Measurements from ENCODE around the gene PILRB.
A peak's percentile ranks its signal among the peaks of the same experiment; 100 is the strongest.
"Not testable (repeated sequence)": the region's sequence is repeated elsewhere in the genome, so short reads cannot be mapped to it uniquely, and the experiment has no call there.

Gene PILRB

DNA sequence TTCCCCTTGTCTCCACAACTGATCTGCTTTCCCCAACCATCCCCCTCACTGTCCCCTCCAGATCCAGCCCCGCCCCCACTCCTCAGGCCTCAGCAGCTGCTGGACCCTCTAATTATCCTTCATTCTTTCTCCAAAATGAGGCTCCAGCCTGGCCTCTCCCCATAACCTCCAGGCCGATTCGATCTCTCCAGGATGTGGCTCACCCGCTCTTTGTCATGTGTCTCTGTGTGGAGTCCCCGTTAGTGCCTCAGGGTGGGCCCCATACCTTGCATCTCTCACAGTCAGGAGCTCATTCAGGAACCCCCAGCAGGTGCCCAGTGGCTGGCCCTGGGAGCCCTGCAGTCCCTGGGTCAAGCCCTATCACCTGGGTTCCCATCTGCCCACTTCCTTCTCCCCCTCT, 16.7 kb downstream of the PILRB start:
- DNase-seq: no peak

DNA sequence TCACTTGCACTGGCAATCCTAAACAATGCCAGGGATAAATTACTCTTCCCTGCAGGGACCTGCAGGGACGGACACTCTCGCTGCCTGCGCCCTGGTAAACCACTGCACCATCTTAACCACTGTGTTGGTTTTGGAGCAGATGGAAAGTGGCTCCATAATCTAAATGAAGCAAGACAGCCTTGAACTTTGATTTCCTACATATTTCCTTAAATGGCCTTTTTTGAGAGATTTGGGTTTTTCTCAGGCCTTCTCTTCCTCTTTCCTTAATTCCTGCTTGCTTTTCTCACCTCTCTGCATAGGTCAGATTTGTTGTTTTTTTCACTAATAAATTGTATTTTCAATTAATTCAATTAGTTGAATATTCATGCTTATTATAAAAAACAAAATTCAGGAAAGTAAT, 18.1 kb downstream of the PILRB start:
- no peak for DNase-seq

DNA sequence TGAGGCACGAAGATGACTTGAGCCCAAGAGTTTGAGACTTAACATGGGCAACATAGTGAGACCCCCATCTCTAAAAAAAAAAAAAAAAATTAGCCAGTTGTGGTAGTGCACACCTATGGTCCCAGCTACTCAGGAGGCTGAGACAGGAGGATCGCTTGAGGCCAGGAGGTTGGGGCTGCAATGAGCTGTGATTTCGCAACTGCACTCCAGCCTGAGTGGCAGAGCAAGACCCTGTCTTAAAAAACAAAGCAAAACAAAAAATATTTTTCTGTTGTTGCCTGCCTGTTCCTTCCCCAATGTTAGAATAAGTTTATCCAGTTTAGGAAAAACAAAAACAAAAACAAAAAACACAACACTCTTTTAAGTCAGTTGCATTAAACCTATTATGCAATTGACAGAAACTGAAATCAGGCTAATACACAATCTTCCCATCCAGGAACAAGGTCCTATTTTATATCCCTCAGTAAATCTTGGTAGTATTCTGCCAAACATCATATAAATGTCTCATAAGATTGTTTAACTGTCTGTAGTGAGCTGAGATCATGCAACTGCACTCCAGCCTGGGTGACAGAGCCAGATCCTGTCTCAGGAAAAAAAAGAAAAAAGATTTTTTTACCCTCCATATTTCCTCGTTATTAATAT, 20.3 kb downstream of the PILRB start:
- DNase-seq: no peak

DNA sequence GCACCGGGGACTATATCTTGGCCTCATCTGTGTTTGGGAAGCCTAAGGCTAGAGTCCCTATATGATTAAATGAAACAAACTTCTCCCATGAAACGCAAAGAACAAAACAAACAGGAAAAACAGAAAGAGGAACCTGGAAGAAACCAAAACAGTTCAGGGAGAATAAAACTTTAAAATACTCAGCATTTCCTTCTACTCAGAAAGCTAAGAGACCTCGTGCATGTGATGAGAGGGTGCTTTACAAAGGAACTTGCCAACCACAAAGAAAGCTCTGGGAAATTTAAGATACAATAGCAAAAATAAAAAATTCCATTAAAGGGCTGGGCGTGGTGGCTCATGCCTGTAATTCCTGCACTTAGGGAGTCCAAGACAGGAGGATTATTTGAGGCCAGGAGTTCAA, 22.3 kb downstream of the PILRB start:
- no peak for DNase-seq

DNA sequence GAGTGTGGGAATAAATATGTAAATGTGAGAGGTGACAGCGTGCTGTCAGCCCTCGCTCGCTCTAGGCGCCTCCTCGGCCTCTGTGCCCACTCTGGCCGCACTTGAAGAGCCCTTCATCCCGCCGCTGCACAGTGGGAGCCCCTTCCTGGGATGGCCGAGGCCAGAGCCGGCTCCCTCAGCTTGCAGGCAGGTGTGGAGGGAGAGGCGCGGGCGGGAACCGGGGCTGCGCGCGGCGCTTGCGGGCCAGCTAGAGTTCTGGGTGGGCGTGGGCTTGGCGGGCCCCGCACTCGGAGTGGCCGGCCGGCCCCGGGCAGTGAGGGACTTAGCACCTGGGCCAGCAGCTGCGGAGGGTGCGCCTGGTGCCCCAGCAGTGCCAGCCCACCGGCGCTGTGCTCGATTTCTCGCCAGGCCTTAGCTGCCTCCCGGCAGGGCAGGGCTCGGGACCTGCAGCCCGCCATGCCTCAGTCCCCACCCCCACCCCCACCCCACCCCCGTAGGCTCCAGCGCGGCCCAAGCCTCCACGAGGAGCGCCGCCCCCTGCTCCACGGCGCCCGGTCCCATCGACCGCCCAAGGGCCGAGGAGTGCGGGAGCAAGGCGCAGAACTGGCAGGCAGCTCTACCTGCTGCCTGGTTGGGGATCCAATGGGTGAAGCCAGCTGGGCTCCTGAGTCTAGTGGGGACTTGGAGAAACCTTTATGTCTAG, 23.8 kb downstream of the PILRB start:
- DNase-seq: not testable (repeated sequence)

DNA sequence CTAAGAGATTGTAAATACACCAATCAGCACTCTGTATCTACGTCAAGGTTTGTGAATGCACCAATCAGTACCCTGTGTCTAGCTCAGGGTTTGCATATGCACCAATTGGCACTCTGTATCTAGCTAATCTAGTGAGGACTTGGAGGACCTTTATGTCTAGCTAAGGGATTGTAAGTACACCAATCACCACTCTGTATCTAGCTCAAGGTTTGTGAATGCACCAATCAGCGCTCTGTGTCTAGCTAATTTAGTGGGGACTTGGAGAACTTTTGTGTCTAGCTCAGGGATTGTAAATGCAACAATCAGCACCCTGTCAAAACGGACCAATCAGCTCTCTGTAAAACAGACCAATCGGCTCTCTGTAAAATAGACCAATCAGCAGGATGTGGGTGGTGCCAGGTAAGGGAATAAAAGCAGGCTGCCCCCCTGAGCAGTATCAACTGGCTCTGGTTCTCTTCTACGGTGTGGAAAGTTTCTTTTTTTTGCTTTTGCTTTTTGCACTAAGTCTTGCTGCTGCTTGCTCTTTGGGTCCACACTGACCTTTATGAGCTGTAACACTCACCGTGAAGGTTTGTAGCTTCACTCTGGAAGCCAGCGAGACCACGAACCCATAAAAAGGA, 24.4 kb downstream of the PILRB start:
- DNase-seq: not testable (repeated sequence)

DNA sequence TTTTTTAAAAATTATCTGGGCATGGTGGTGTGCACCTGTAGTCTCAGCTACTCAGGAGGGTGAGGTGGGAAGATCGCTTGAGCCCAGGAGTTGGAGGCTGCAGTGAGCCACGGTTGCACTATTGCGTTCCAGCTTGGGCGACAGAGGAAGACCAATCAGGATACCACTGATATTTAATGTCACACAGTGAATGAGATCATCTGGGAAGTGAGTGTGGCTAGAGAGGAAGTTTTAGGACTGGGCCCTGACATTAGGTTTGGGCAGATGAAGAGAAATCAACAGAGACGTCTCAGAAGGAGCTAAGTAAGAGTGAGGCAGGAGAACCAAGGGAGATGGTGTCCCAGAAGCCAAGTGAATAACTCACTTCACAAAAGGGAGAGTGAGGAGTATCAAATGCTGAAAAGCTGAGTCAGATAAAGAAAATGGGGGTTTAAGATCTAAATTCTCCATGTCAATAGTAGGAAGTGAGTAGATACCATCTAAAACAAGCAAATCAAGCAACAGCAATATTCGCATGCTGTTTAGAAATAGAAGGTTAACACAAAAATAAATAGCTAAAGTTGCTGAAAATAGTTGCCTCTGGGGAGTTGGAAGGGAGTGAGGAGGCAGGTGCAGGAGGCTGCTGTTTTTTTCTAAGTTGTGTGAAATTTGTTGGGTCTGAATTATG, 26.8 kb downstream of the PILRB start:
- no peak for DNase-seq

DNA sequence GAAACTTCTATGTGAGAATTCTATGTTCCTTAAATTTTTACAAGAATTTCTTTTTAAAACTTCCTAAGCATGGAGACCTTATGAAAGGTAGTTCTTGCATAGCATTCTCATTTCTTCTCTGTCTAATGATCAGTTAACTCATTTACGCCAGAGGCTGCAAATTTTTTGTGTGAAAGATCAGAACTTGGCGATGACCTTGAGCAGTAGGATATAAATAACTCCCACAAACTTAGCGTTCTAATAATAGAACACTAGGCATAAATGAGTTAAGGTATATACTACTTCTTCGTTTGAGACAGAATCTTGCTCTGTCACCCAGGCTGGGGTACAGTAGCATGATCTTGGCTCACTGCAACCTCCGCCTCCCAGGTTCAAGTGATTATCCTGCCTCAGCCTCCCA, 29.0 kb downstream of the PILRB start:
- DNase-seq: no peak

DNA sequence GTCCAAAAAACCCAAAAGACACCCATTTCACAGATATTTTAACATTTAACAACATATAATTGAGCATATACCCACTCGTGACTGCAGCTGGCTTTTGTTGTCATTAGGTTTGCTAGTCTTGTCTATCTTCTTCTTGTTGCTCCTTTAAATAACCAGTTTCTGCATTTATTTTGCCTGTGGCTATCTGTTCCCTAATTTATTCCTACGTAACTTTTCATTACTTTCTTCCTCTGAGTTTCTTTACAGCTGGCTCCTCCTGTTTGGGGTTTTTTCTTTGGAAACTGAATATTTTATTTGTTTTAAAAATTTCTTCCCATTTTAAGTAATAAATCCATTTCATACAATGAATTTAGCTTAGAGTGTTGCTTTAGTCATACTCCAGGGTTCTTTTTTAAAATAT, 29.8 kb downstream of the PILRB start:
- no peak for DNase-seq

DNA sequence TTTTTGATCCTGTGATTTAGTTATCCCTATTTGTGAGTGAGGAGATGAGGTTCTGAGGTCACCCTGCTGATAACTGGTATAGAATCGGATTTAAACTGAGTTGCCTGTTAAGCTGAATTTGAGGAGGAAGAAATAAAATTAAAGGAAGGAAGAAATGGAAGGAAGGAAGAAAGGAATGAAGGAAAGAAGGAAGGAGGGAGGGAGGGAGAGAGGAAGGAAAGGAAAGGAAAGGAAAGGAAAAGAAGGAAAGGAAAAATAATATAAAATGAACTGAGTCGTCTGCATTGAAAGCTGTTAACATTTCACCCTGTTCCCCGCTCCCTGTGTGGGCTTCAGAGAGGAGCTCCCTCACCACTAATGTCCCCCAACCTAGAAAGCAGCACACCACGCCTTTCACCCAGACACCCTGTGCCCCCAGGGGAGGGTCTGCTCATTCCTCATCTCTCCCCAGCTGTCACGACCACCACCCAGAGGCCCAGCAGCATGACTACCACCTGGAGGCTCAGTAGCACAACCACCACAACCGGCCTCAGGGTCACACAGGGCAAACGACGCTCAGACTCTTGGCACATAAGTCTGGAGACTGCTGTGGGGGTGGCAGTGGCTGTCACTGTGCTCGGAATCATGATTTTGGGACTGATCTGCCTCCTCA, 31.6 kb downstream of the PILRB start:
- DNase-seq: no peak

DNA sequence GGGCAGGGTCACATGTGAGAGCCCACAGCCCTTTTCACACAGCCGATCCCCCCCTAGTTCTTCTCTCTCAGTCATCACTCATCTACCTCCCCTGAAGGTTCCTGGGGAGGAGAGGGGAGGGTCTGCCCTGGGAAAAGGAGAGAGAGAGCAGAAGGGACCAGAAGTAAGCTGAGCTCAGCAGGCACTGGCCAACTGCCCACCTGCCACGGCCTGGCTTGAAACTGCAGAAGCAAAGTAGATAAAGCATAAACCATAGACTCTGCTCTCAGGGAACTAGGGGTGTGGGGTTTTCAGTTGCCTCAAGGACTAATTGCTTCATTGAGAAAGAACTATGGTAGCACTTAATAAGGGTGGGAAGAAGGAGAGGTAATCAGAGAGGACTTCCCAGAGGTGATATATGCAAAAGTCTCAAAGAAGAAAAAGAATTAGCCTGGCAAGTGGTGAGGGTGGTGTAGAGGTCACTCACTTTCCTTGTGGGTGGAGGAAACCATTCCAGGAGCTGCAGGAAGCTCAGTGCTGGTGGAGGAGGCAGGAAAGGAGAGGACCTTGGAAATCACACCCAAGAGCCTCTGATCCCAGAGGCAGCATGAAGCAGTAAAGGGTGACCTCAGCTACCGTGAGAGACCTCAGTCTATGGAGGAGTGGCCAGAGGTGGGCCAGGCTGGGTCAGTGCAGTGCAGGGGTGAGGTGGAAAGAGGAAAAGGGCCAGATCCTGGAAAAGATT, 32.5 kb downstream of the PILRB start:
- no peak for DNase-seq

DNA sequence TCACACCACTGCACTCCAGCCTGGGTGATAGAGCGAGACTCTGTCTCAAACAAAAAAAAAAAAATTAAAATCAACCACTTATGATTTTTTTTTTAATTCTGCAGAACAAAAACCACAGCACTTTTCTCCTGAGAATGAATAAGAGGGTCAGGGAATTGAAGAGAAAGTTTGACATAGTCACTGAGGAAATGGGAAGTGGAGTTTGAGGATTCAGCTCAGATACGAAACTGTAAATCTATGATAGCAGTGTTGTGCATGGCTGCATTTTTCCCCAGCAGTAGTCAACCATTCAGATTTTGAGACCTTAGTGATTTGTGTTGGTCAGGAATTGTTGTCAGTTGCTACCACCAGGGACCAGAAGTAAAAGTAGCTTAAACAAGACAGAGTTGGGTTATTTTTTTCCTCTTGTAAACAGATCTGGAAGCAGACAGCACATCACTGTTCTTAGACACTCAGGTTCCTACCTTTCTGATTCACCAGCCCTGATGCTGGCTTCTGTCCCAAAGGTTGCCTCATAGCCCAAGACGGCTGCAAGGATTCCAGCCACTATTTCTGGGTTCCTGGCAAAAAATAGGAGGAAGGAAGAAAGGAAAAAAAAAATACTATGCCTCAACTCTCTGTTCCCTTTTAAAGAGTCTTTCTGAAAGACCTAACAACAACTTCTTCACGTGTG, 35.5 kb downstream of the PILRB start:
- DNase-seq: no peak

DNA sequence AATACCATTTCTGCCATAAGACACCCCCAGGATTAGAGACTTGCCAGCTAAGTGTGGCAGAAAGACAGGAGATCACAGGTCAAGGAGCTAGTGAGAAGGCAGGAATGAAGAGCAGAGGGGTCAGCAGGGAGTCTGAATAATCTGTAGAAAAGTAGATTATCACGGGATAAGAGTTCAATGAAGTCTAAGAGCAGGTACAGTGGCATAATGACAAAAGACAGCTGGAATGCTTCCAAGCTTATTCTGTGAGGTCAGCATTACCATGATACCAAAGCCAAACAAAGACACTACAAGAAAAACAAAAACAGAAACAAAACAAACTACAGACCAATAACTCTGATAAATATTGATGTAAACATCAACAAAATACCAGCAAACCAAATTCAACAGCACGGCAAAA, 36.2 kb downstream of the PILRB start:
- no peak for DNase-seq

DNA sequence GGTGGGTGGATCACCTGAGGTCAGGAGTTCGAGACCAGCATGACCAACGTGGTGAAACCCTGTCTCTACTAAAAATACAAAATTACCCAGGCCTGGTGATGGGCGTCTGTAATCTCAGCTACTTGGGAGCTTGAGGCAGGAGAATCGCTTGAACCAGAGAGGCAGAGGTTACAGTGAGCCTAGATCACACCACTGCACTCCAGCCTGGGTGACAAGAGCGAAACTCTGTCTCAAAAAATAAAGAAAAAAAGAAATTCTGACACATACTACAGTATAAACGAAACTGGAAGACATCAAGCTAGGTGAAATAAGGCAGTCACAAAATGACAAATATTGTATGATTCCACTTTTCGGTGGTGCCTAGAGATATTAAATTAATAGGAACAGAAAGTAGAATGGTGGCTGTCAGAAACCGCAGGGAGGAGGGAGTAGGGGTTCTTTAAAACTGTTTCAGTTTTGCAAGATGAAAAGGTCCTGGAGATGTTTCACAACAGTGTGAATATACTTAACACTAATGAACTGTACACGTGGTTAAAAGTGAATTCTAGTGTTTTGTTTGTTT, 38.6 kb downstream of the PILRB start:
- DNase-seq: no peak

DNA sequence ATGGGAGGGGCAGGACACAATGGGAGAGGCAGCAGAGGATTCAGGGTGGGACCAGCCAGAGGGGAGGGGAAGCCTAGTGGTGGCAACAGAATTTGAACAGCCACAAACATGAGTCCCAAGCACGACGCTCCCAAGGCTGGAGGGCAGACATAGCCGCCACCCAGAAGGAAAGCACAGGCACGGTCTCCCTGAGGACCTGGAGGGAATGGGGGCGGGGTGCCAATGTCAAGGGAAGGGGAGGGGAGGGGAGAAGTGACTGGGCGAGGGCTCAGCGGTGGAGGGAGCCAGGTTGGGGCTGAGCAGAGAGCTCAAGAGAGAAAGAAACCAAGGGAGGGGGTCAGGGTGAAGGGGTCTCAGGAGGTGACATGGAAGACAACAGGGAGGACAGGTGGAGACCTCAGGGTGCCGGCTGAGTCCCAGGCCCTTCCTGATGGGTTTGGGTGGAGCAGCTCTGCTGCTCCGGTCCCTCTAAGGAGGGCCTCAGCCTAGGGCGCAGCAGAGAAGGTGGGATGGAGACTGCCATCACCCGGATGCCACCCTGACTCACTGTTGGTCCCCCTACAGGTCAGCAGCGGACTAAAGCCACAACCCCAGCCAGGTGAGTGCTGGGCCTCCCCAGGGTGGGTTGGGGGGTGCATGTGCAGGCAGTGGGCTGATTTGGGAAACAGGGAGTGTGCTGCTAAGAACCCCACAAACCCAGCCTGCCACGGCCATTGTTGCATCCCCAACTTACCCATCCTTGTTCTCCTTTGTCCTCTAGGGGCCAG, 39.6 kb downstream of the PILRB start:
- no peak for DNase-seq

DNA sequence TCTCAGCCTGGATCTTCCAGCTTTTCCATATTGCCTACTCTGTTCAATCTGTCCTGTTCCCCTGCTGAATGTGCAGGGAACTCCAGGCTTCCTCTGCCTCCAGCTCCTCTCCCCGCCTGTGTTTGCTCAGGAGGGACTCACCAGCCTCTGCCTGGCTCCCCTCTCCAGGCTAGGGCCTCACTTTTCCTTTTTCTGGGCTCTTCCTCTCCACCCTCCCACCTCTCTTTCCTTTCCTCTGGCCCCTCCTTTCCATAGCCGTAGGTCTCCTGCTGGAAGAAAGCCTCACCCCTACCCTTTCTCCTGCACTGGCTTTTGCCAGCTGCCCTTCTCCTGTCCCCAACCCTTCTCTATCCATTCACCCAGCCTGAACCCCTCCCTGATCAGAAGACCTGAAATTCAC, 40.3 kb downstream of the PILRB start:
- DNase-seq: no peak

DNA sequence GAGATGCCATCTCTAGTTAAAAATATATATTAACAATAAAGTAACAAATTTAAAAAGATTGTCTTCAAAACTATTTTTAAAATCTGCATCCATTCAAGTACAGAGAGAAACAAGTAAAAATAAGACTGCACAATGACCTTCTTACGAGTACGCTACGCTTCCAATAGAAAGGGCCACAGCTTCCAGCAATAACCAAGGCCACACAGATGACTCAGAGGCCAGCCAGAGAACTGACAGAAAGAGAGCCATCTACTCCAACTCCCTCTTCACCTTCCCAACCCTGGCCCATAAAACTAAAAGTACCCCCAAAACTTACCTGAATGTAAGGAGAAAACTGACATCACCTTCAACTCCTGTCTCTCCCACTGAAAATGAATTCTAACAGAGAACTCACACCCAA, 42.1 kb downstream of the PILRB start:
- no peak for DNase-seq

DNA sequence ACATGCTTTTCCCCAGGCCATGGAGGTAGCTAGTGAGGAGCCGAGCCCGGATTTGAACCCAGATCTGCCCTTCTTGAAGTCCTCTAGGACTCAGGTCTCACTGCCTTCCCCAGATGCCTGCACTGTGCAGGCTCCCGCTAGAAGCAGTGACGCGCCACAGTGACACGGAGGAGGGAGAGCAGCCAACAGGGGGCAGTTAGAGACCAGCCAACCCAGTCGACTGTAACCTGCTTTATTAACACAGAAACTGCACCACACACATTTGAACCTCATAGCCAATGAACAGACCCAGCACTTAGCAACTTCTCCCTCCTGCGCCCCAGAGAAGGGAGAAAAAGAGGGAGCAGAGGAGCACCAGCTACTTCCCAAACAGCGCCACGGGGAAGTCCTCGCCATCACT, 42.7 kb downstream of the PILRB start:
- peak; percentile 20 for DNase-seq

DNA sequence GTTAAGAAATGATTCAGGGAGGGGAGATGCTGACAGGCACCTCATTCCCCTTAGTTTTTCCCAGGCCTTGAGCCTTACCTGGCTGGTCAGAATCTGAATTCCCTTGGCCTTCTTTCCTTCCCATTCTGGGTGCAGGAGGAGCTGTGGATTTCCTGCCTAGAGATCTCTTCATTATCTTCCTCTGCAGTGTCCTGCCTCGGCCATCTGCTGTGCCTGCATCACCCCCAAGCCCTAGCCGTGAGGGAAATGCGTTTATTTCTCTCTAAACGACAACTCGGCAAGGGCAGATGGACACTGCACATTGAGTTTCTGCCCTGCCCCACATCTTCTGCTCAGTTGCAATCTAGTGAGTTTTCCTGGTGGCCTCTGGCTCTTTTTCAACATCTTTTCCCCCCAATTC, 43.9 kb downstream of the PILRB start:
- no peak for DNase-seq

DNA sequence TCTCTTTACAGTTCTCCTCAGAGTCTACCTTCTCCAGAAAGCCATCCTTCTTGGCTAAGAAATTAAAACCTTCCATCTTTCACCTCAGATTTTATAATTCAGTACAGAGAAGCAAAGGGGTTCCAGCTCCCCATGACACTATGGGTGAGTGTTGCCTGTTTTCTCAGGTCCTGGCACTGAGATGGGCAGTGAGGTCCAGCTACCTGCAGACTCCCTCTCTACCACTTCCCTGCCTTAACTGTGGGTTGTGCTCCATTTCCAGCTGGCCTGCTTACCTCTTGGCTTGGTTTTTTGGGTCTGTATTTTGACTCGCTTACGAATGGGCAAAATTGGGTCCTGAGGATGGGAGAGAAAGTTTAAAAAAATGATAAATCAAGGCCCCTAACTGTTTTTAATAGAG, 44.3 kb downstream of the PILRB start:
- DNase-seq: no peak

DNA sequence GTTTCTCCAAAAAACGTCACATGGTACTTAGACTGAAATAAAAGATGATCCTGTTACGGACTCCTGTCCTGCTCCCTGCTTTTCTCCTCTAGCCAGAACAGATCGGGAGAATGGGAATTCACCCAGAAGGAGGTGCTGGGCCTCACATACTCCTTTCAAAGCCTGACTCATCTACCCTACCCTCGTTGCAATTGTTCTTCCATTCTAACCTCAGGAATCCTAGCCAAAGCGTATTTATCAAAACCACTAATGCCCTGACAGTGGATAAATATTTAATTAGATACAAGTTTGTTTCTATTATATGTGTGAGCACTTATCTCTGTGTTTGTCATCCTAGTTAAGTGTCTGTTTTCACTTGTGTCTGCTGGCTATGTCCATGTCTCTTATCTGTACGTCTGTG, 48.9 kb downstream of the PILRB start:
- no peak for DNase-seq

Measured in right kidney (tissue), 1 donor.